ENCODE data around the gene STRIP2.

STRIP2 gene

GRCh38 chr7:129497156-129497555 lies 62.9 kb downstream of the STRIP2 start:
- TF ChIP-seq EGR1 (IDR thresholded peaks at IDR 0.05), result no peak
- TF ChIP-seq CREB1 (IDR thresholded peaks at IDR 0.05; ENCODE audit: low read depth), result no peak
- no peak for TF ChIP-seq EP300 (IDR thresholded peaks at IDR 0.05; ENCODE audit: borderline replicate concordance)
- no peak for TF ChIP-seq USF1 (IDR thresholded peaks at IDR 0.05)
- no peak for TF ChIP-seq TAF1 (IDR thresholded peaks at IDR 0.05; ENCODE audit: low read depth)
- no peak for TF ChIP-seq REST (IDR thresholded peaks at IDR 0.05; ENCODE audit: low read depth)
- TF ChIP-seq RAD21 (IDR thresholded peaks at IDR 0.05; ENCODE audit: low read depth), result no peak
- no peak for TF ChIP-seq CEBPB (IDR thresholded peaks at IDR 0.05)
- no peak for TF ChIP-seq TEAD4 (IDR thresholded peaks at IDR 0.05)
- no peak for TF ChIP-seq FOXM1 (IDR thresholded peaks at IDR 0.05; ENCODE audit: borderline replicate concordance, low read depth)
- no peak for TF ChIP-seq MAX (IDR thresholded peaks at IDR 0.05)
- no peak for TF ChIP-seq NFIC (IDR thresholded peaks at IDR 0.05)
- TF ChIP-seq YY1 (IDR thresholded peaks at IDR 0.05; ENCODE audit: low read depth), result no peak
- no peak for TF ChIP-seq TCF12 (IDR thresholded peaks at IDR 0.05; ENCODE audit: low read depth)
- no peak for TF ChIP-seq ZBTB7A (IDR thresholded peaks at IDR 0.05; ENCODE audit: low read depth)

GRCh38 chr7:129498021-129498420 lies 63.8 kb downstream of the STRIP2 start:
- TF ChIP-seq MAX (IDR thresholded peaks at IDR 0.05) (no peak), YY1 (IDR thresholded peaks at IDR 0.05; ENCODE audit: low read depth) (no peak), REST (IDR thresholded peaks at IDR 0.05; ENCODE audit: low read depth) (no peak), USF1 (IDR thresholded peaks at IDR 0.05) (no peak), EP300 (IDR thresholded peaks at IDR 0.05; ENCODE audit: borderline replicate concordance) (no peak), CEBPB (IDR thresholded peaks at IDR 0.05) (no peak), TEAD4 (IDR thresholded peaks at IDR 0.05) (no peak), TAF1 (IDR thresholded peaks at IDR 0.05; ENCODE audit: low read depth) (no peak), RAD21 (IDR thresholded peaks at IDR 0.05; ENCODE audit: low read depth) (no peak), CREB1 (IDR thresholded peaks at IDR 0.05; ENCODE audit: low read depth) (no peak), TCF12 (IDR thresholded peaks at IDR 0.05; ENCODE audit: low read depth) (no peak), ZBTB7A (IDR thresholded peaks at IDR 0.05; ENCODE audit: low read depth) (no peak), FOXM1 (IDR thresholded peaks at IDR 0.05; ENCODE audit: borderline replicate concordance, low read depth) (no peak), EGR1 (IDR thresholded peaks at IDR 0.05) (no peak)

- TF ChIP-seq EGR1 (IDR thresholded peaks at IDR 0.05) (no peak), REST (IDR thresholded peaks at IDR 0.05; ENCODE audit: low read depth) (no peak), EP300 (IDR thresholded peaks at IDR 0.05; ENCODE audit: borderline replicate concordance) (no peak), TAF1 (IDR thresholded peaks at IDR 0.05; ENCODE audit: low read depth) (no peak), YY1 (IDR thresholded peaks at IDR 0.05; ENCODE audit: low read depth) (no peak), ZBTB7A (IDR thresholded peaks at IDR 0.05; ENCODE audit: low read depth) (no peak), CEBPB (IDR thresholded peaks at IDR 0.05) (no peak), MAX (IDR thresholded peaks at IDR 0.05) (no peak), NFIC (IDR thresholded peaks at IDR 0.05) (no peak)
Observed at GRCh38 chr7:129499999-129500398, 65.8 kb downstream of the STRIP2 start.

Measured in Ishikawa (cell line).